Parathyroid adenoma (tissue), 2 donors: ENCODE results near the gene SLC26A2.

Source experiments
- H2AFZ ChIP-seq: fragments of 300-600 bp; sonication (generic); one replicate; pipeline ENCODE4 v1.7.0; 2017; ENCODE audit warnings: antibody characterized with exemption, mild to moderate bottlenecking
- H3K27ac ChIP-seq: fragments of 300-600 bp; sonication (generic); one replicate; pipeline ENCODE4 v1.7.0; 2017
- H3K27me3 ChIP-seq: fragments of 300-600 bp; sonication (generic); one replicate; pipeline ENCODE4 v1.7.0; 2017; ENCODE audit warnings: low read length; ENCODE audit not compliant: control insufficient read depth, insufficient read depth
- H3K36me3 ChIP-seq: fragments of 300-600 bp; sonication (generic); one replicate; pipeline ENCODE4 v1.7.0; 2017; ENCODE audit warnings: low read length; ENCODE audit not compliant: control insufficient read depth, insufficient read depth
- H3K4me1 ChIP-seq: fragments of 300-600 bp; sonication (generic); one replicate; pipeline ENCODE4 v1.7.0; 2017; ENCODE audit warnings: control low read depth
- H3K4me2 ChIP-seq: fragments of 300-600 bp; sonication (generic); one replicate; pipeline ENCODE4 v1.7.0; 2017; ENCODE audit warnings: low read length
- H3K4me3 ChIP-seq: fragments of 300-600 bp; sonication (generic); one replicate; pipeline ENCODE4 v1.7.0; 2017; ENCODE audit warnings: low read depth, low read length
- H3K79me2 ChIP-seq: fragments of 300-600 bp; sonication (generic); one replicate; pipeline ENCODE4 v1.7.0; 2017; ENCODE audit warnings: control low read depth
- H3K9ac ChIP-seq: fragments of 300-600 bp; sonication (generic); one replicate; pipeline ENCODE4 v1.7.0; 2017; ENCODE audit warnings: mild to moderate bottlenecking
- H3K9me3 ChIP-seq: fragments of 300-600 bp; sonication (generic); one replicate; pipeline ENCODE4 v1.7.0; 2017; ENCODE audit warnings: low read length; ENCODE audit not compliant: control insufficient read depth
- CTCF ChIP-seq: fragments of 300-600 bp; sonication (generic); IDR thresholded peaks from one replicate; pipeline ENCODE4 v1.7.0; 2017; ENCODE audit warnings: antibody characterized with exemption, mild to moderate bottlenecking
- donor health status: primary hyperparathyroidism.

The SLC26A2 gene

GRCh38 chr5:149954798-149955197 is 5.8 kb upstream of the SLC26A2 start:
- H3K9me3 ChIP-seq = no peaks in the 10 kb centered on the region
- H3K27me3 ChIP-seq = no peaks in the 10 kb centered on the region
- no peak for TF ChIP-seq CTCF
- H3K9ac ChIP-seq = no peak overlapping the region
- no peak overlapping the region for H3K4me2 ChIP-seq
- H3K4me1 ChIP-seq = peaks cover 7% of the 10 kb centered on the region
- H3K27ac ChIP-seq = no peak overlapping the region
- no peak overlapping the region for H3K4me3 ChIP-seq
- H2AFZ ChIP-seq = no peak overlapping the region
- no peaks in the 10 kb centered on the region for H3K79me2 ChIP-seq
- no peaks in the 10 kb centered on the region for H3K36me3 ChIP-seq

GRCh38 chr5:149956685-149957084 is 3.9 kb upstream of the SLC26A2 start:
- no peak overlapping the region for H3K27ac ChIP-seq

GRCh38 chr5:149957855-149958254 is 2.7 kb upstream of the SLC26A2 start:
- Histone ChIP-seq H3K4me2 (no peak overlapping the region), H3K9ac (no peak overlapping the region), H3K4me1 (peaks cover 16% of the 10 kb centered on the region), H3K36me3 (no peaks in the 10 kb centered on the region), H3K27ac (no peak overlapping the region), H3K79me2 (no peaks in the 10 kb centered on the region), H3K9me3 (no peaks in the 10 kb centered on the region), H3K27me3 (no peaks in the 10 kb centered on the region), H3K4me3 (no peak overlapping the region), H2AFZ (no peak overlapping the region)
- TF ChIP-seq CTCF = no peak

More at GRCh38 chr5:149956685-149957084, 3.9 kb upstream of the SLC26A2 start:
- Histone ChIP-seq H3K4me1 (peaks cover 13% of the 10 kb centered on the region), H3K79me2 (no peaks in the 10 kb centered on the region), H3K27me3 (no peaks in the 10 kb centered on the region), H3K9ac (no peak overlapping the region), H3K4me2 (no peak overlapping the region), H2AFZ (no peak overlapping the region), H3K9me3 (no peaks in the 10 kb centered on the region), H3K4me3 (no peak overlapping the region), H3K36me3 (no peaks in the 10 kb centered on the region)
- no peak for TF ChIP-seq CTCF

GRCh38 chr5:149959406-149960236 is 937 bp upstream of the SLC26A2 start:
- H3K4me3 ChIP-seq = peak overlapping the region; percentile 77
- peak overlapping the region; percentile 93 for H3K27ac ChIP-seq
- H3K27me3 ChIP-seq = no peaks in the 10 kb centered on the region

More at GRCh38 chr5:149959406-149960236, 937 bp upstream of the SLC26A2 start:
- peak; percentile 74 for TF ChIP-seq CTCF
- Histone ChIP-seq H2AFZ (peak overlapping the region; percentile 90), H3K4me1 (peaks cover 16% of the 10 kb centered on the region), H3K9ac (peak overlapping the region; percentile 22), H3K36me3 (no peaks in the 10 kb centered on the region), H3K9me3 (no peaks in the 10 kb centered on the region), H3K4me2 (peak overlapping the region; percentile 81), H3K79me2 (peaks cover 5% of the 10 kb centered on the region)
